NCI-H2081 (cell line): ENCODE data around the gene GIMAP6.
"Not testable (repeated sequence)": the region's sequence is repeated elsewhere in the genome, so short reads cannot be mapped to it uniquely, and the experiment has no call there.

Experiments
- DNase-seq, 2 experiments: peaks; one replicate each; lab custom pipeline; 2025; lab: John Stamatoyannopoulos, UW

Gene GIMAP6

GRCh38 chr7:150631866-150632864 is at the start of gene GIMAP6:
Gene GIMAP6, minus strand, starts transcription at chr7:150632385. Its CDS starts 2,243 bp downstream, at chr7:150630142.
- DNase-seq: no peak

- not testable (repeated sequence) for DNase-seq
These were observed 48.2 kb upstream of the GIMAP6 start for GRCh38 chr7:150680364-150680763.

- DNase-seq: not testable (repeated sequence)
These were observed 46.4 kb upstream of the GIMAP6 start for GRCh38 chr7:150678601-150679000.

- DNase-seq: not testable (repeated sequence)
These were observed 44.7 kb upstream of the GIMAP6 start for GRCh38 chr7:150676854-150677253.

GRCh38 chr7:150676276-150676675 is 44.1 kb upstream of the GIMAP6 start:
- not testable (repeated sequence) for DNase-seq

- DNase-seq: no peak
These were observed 43.5 kb upstream of the GIMAP6 start for GRCh38 chr7:150675714-150676113.

- DNase-seq: not testable (repeated sequence)
These were observed 39.8 kb upstream of the GIMAP6 start for GRCh38 chr7:150671798-150672585.

GRCh38 chr7:150668977-150669376 is 36.8 kb upstream of the GIMAP6 start:
- no peak for DNase-seq

- DNase-seq: no peak
These were observed 36.3 kb upstream of the GIMAP6 start for GRCh38 chr7:150668472-150668911.

GRCh38 chr7:150666412-150666811 is 34.2 kb upstream of the GIMAP6 start:
- DNase-seq: no peak

GRCh38 chr7:150665896-150666295 is 33.7 kb upstream of the GIMAP6 start:
- no peak for DNase-seq

- DNase-seq: no peak
These were observed 33.0 kb upstream of the GIMAP6 start for GRCh38 chr7:150665089-150665748.

GRCh38 chr7:150663802-150664494 is 31.8 kb upstream of the GIMAP6 start:
- no peak for DNase-seq

GRCh38 chr7:150662821-150663220 is 30.6 kb upstream of the GIMAP6 start:
- DNase-seq: not testable (repeated sequence)

GRCh38 chr7:150660939-150661613 is 28.9 kb upstream of the GIMAP6 start:
- DNase-seq: no peak

GRCh38 chr7:150657526-150657925 is 25.3 kb upstream of the GIMAP6 start:
- no peak for DNase-seq

- no peak for DNase-seq
These were observed 23.9 kb upstream of the GIMAP6 start for GRCh38 chr7:150656047-150656446.

GRCh38 chr7:150654692-150655091 is 22.5 kb upstream of the GIMAP6 start:
- DNase-seq: no peak

GRCh38 chr7:150649080-150649385 is 16.8 kb upstream of the GIMAP6 start:
- DNase-seq: no peak

- DNase-seq: no peak
These were observed 16.3 kb upstream of the GIMAP6 start for GRCh38 chr7:150648353-150649079.
